Breast epithelium (tissue), 4 donors: Measurements from ENCODE around the gene SLC4A3. TPM values are rescaled to one million over a fixed set of nuclear protein-coding genes. Genes with fewer than 3 reads are reported as not detected.
"Not testable (repeated sequence)": the region's sequence is repeated elsewhere in the genome, so short reads cannot be mapped to it uniquely, and the experiment has no call there.

ENCODE experiments used
- DNase-seq, 2 donors: peaks; one replicate each; pipeline ENCODE4 v3.0.0-alpha.2; 2019; ENCODE audit warnings: low spot score in 2 of 2
- H3K27ac ChIP-seq, 2 donors: fragments of 200-600 bp; sonication (generic) in 1 of 2; one replicate each; pipeline ENCODE4 v1.5.1; 2016 to 2019; ENCODE audit warnings: mild to moderate bottlenecking in 1 of 2
- H3K27me3 ChIP-seq, 2 donors: fragments of 200-600 bp; sonication (generic) in 1 of 2; one replicate each; pipeline versions ENCODE4 v1.5.1 to v1.6.0; 2017 to 2019; ENCODE audit warnings: control low read depth in 1 of 2, mild to moderate bottlenecking in 1 of 2
- H3K36me3 ChIP-seq: fragments of 200-600 bp; one replicate; pipeline ENCODE4 v1.5.1; 2019
- H3K4me1 ChIP-seq, 2 donors: fragments of 200-600 bp; sonication (generic); one replicate each; pipeline ENCODE4 v1.5.1; 2016 to 2019; ENCODE audit warnings: control low read depth in 1 of 2
- H3K4me3 ChIP-seq, 3 donors: fragments of 200-600 bp; sonication (generic); 1 replicate in 2 of 3; 2 replicates in 1 of 3; pipeline ENCODE4 v1.5.1; 2016 to 2019; ENCODE audit warnings: mild to moderate bottlenecking in 3 of 3, moderate library complexity in 2 of 3
- H3K9me3 ChIP-seq, 2 donors: fragments of 200-600 bp; sonication (generic) in 1 of 2; one replicate each; pipeline ENCODE4 v1.5.1; 2016 to 2019; ENCODE audit warnings: control low read depth in 1 of 2
- CTCF ChIP-seq, 3 donors: fragments of 450-650 bp; IDR thresholded peaks; one replicate each; pipeline ENCODE4 v1.5.1; 2016 to 2017; ENCODE audit warnings: antibody characterized with exemption in 3 of 3, mild to moderate bottlenecking in 3 of 3, moderate library complexity in 3 of 3
- POLR2A ChIP-seq: fragments of 450-650 bp; IDR thresholded peaks from one replicate; pipeline ENCODE4 v1.6.1; 2016; ENCODE audit warnings: antibody characterized with exemption, mild to moderate bottlenecking, moderate library complexity
- POLR2AphosphoS5 ChIP-seq, 3 donors: sonication (generic); formaldehyde crosslinking; IDR thresholded peaks; one replicate each; pipeline ENCODE4 v1.6.1; 2017; ENCODE audit warnings: antibody characterized with exemption in 3 of 3
- intact Hi-C: fragments of 100-400 bp; cut with DNase I; formaldehyde crosslinking; loops from one replicate; pipeline ENCODE4 v1.15.1; 2023; ENCODE audit warnings: low total_unique reads
- total RNA-seq, 3 donors: library from RNA; depleted of rRNA; stranded (reverse); fragments of >200 nt; gene quantifications; one replicate each; pipeline ENCODE4 v1.1.0, GENCODE V29; 2016

SLC4A3 gene
- total RNA-seq, 3 donors from 2014 or later: 2.1 to 4.7 (median 4.6) TPM

GRCh38 chr2:219650426-219651248 is 23.2 kb downstream of the SLC4A3 start:
- Histone ChIP-seq H3K4me1 (no peaks in the 10 kb centered on the region), H3K9me3 (no peaks in the 10 kb centered on the region), H3K36me3 (no peaks in the 10 kb centered on the region), H3K27ac (no peak overlapping the region), H3K27me3 (peaks cover 0 to 4% of the 10 kb centered on the region in 2 donors), H3K4me3 (no peak overlapping the region)
- no peak for TF ChIP-seq POLR2AphosphoS5 (IDR thresholded peaks at IDR 0.05)
- no peak for TF ChIP-seq POLR2A
- no peak for TF ChIP-seq CTCF (IDR thresholded peaks at IDR 0.05)
- no peak for DNase-seq
- intact Hi-C loops: no loop called here

- intact Hi-C loops, H3K36me3 ChIP-seq, H3K9me3 ChIP-seq, H3K27ac ChIP-seq, H3K27me3 ChIP-seq, H3K4me3 ChIP-seq, H3K4me1 ChIP-seq, DNase-seq: not testable (repeated sequence)
These were observed 24.2 kb downstream of the SLC4A3 start for GRCh38 chr2:219651656-219652055.

GRCh38 chr2:219656526-219656925 is 29.1 kb downstream of the SLC4A3 start:
- Histone ChIP-seq H3K36me3 (no peaks in the 10 kb centered on the region), H3K27ac (no peak overlapping the region), H3K27me3 (no peaks in the 10 kb centered on the region), H3K4me1 (no peaks in the 10 kb centered on the region), H3K9me3 (peaks cover 0 to 3% of the 10 kb centered on the region in 2 donors), H3K4me3 (no peak overlapping the region)
- intact Hi-C loops: no loop called here
- DNase-seq: no peak
- TF ChIP-seq CTCF (IDR thresholded peaks at IDR 0.05) (no peak), POLR2AphosphoS5 (IDR thresholded peaks at IDR 0.05) (no peak), POLR2A (no peak)

GRCh38 chr2:219658196-219658846 is 30.9 kb downstream of the SLC4A3 start:
- Histone ChIP-seq H3K9me3 (peaks cover 0 to 3% of the 10 kb centered on the region in 2 donors), H3K27ac (peak overlapping the region in 1 of 2 donors; percentile 19)
- no peak for DNase-seq

GRCh38 chr2:219658874-219659273 is 31.4 kb downstream of the SLC4A3 start:
- H3K27me3 ChIP-seq: no peaks in the 10 kb centered on the region
- H3K9me3 ChIP-seq: peaks cover 0 to 3% of the 10 kb centered on the region in 2 donors
- H3K27ac ChIP-seq: no peak overlapping the region
- DNase-seq: no peak
- intact Hi-C loops: no loop called here
- no peak overlapping the region for H3K4me3 ChIP-seq
- no peaks in the 10 kb centered on the region for H3K4me1 ChIP-seq
- TF ChIP-seq POLR2AphosphoS5 (IDR thresholded peaks at IDR 0.05): no peak
- no peak for TF ChIP-seq CTCF (IDR thresholded peaks at IDR 0.05)
- TF ChIP-seq POLR2A: no peak
- no peaks in the 10 kb centered on the region for H3K36me3 ChIP-seq

More at GRCh38 chr2:219658196-219658846, 30.9 kb downstream of the SLC4A3 start:
- Histone ChIP-seq H3K36me3 (no peaks in the 10 kb centered on the region), H3K4me3 (no peak overlapping the region), H3K27me3 (no peaks in the 10 kb centered on the region), H3K4me1 (no peaks in the 10 kb centered on the region)
- no peak for TF ChIP-seq POLR2A
- TF ChIP-seq CTCF (IDR thresholded peaks at IDR 0.05): no peak
- no peak for TF ChIP-seq POLR2AphosphoS5 (IDR thresholded peaks at IDR 0.05)
- intact Hi-C loops: no loop called here
